PC-9 (cell line): Measurements from ENCODE around the gene UGT1A3.

Source experiments
- CTCF ChIP-seq: fragments of 200-600 bp; sonication (generic); conservative IDR thresholded peaks from 2 replicates; pipeline ENCODE4 v1.6.1; 2017; ENCODE audit warnings: mixed run types, antibody characterized with exemption, mild to moderate bottlenecking, moderate library complexity
- EZH2 ChIP-seq: fragments of 200-600 bp; sonication (generic); IDR thresholded peaks from 2 replicates; pipeline ENCODE4 v1.8.0; 2017; ENCODE audit warnings: antibody characterized with exemption, low read depth

DNA sequence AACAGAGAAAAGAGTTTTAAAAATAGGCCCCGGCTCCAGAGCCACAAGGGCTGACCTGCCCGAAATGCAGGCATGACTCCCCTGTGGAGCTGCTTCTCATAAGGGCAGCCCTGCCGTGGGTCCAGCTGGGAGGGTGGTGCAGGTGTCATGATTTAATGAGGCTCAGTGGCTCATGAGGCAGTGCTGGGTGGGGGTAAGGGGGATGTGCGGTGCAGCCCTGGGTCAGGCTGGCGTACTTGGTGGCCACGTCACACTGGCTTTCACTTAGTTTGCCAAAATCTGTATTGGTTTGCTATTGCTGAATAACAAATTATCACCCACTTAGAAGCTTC, 91.9 kb downstream of the UGT1A3 start:
- no peak for TF ChIP-seq CTCF
- TF ChIP-seq EZH2, result no peak
